Mononuclear cell (primary cell): ENCODE results near the gene RCOR2. TPM values are rescaled to one million over a fixed set of nuclear protein-coding genes. Genes with fewer than 3 reads are reported as not detected.

Source experiments
- H3K27me3 ChIP-seq: 2 replicates; pipeline ENCODE4 v1.6.0; 2011; ENCODE audit warnings: low read length, control low read depth; ENCODE audit not compliant: insufficient read depth
- H3K4me1 ChIP-seq: 2 replicates; pipeline ENCODE4 v1.5.1; 2011; ENCODE audit warnings: mild to moderate bottlenecking, low read length, control low read depth; ENCODE audit not compliant: insufficient read depth
- H3K4me3 ChIP-seq: 2 replicates; pipeline ENCODE4 v1.5.1; 2011; ENCODE audit warnings: mild to moderate bottlenecking, low read length, moderate library complexity
- H3K9me3 ChIP-seq: 2 replicates; pipeline ENCODE4 v1.5.1; 2011; ENCODE audit warnings: low read depth, mild to moderate bottlenecking, control low read depth, low read length
- total RNA-seq: library from RNA; depleted of rRNA; stranded (reverse); fragments of >200 nt; gene quantifications from one replicate; pipeline ENCODE4 v1.2.3, GENCODE V29; 2012

Gene RCOR2
- total RNA-seq, 1 donor: not detected

GRCh38 chr11:63938479-63939396 is 21.8 kb upstream of the RCOR2 start, which contains the start of gene NAA40:
TSS of gene NAA40 (plus strand) at chr11:63939002. CDS start at chr11:63939097, 95 bp downstream.
- peaks cover 35% of the 10 kb centered on the region for H3K4me1 ChIP-seq

GRCh38 chr11:63937713-63938478 is 20.9 kb upstream of the RCOR2 start:
- peak overlapping the region; percentile 47 for H3K4me3 ChIP-seq
- peaks cover 35% of the 10 kb centered on the region for H3K4me1 ChIP-seq
- no peaks in the 10 kb centered on the region for H3K27me3 ChIP-seq
- H3K9me3 ChIP-seq: no peaks in the 10 kb centered on the region

More at GRCh38 chr11:63938479-63939396, 21.8 kb upstream of the RCOR2 start, which contains the start of gene NAA40:
- Histone ChIP-seq H3K27me3 (no peaks in the 10 kb centered on the region), H3K9me3 (no peaks in the 10 kb centered on the region), H3K4me3 (peak within 1 kb of the TSS; percentile 47)

GRCh38 chr11:63933459-63933858 is 16.5 kb upstream of the RCOR2 start:
- H3K9me3 ChIP-seq: no peaks in the 10 kb centered on the region
- peaks cover 7% of the 10 kb centered on the region for H3K4me1 ChIP-seq
- H3K27me3 ChIP-seq: no peaks in the 10 kb centered on the region
- no peak overlapping the region for H3K4me3 ChIP-seq

GRCh38 chr11:63931876-63932275 is 14.9 kb upstream of the RCOR2 start:
- Histone ChIP-seq H3K4me1 (no peaks in the 10 kb centered on the region), H3K4me3 (no peak overlapping the region), H3K9me3 (no peaks in the 10 kb centered on the region), H3K27me3 (no peaks in the 10 kb centered on the region)

GRCh38 chr11:63931045-63931444 is 14.1 kb upstream of the RCOR2 start:
- Histone ChIP-seq H3K27me3 (no peaks in the 10 kb centered on the region), H3K9me3 (no peaks in the 10 kb centered on the region), H3K4me1 (no peaks in the 10 kb centered on the region), H3K4me3 (no peak overlapping the region)

GRCh38 chr11:63929616-63930015 is 12.7 kb upstream of the RCOR2 start:
- no peaks in the 10 kb centered on the region for H3K4me1 ChIP-seq
- no peaks in the 10 kb centered on the region for H3K9me3 ChIP-seq
- H3K4me3 ChIP-seq: no peak overlapping the region
- H3K27me3 ChIP-seq: no peaks in the 10 kb centered on the region

GRCh38 chr11:63923319-63923718 is 6.4 kb upstream of the RCOR2 start:
- H3K4me1 ChIP-seq: peaks cover 5% of the 10 kb centered on the region
- H3K4me3 ChIP-seq: no peak overlapping the region
- no peaks in the 10 kb centered on the region for H3K9me3 ChIP-seq
- no peaks in the 10 kb centered on the region for H3K27me3 ChIP-seq

GRCh38 chr11:63922673-63923192 is 5.8 kb upstream of the RCOR2 start:
- no peaks in the 10 kb centered on the region for H3K9me3 ChIP-seq
- H3K27me3 ChIP-seq: peaks cover under 1% of the 10 kb centered on the region
- no peak overlapping the region for H3K4me3 ChIP-seq
- H3K4me1 ChIP-seq: peaks cover 6% of the 10 kb centered on the region

- no peaks in the 10 kb centered on the region for H3K9me3 ChIP-seq
- no peak overlapping the region for H3K4me3 ChIP-seq
- peaks cover 19% of the 10 kb centered on the region for H3K4me1 ChIP-seq
- peaks cover 8% of the 10 kb centered on the region for H3K27me3 ChIP-seq
These were observed 4.0 kb upstream of the RCOR2 start for GRCh38 chr11:63920939-63921417.

- H3K27me3 ChIP-seq: peaks cover 11% of the 10 kb centered on the region
- H3K4me3 ChIP-seq: no peak overlapping the region
- H3K9me3 ChIP-seq: no peaks in the 10 kb centered on the region
- H3K4me1 ChIP-seq: peaks cover 23% of the 10 kb centered on the region
These were observed 3.4 kb upstream of the RCOR2 start for GRCh38 chr11:63920126-63920938.

GRCh38 chr11:63919267-63920125 is 2.5 kb upstream of the RCOR2 start:
- peaks cover 11% of the 10 kb centered on the region for H3K27me3 ChIP-seq
- H3K4me1 ChIP-seq: peaks cover 23% of the 10 kb centered on the region
- H3K4me3 ChIP-seq: no peak overlapping the region
- no peaks in the 10 kb centered on the region for H3K9me3 ChIP-seq

GRCh38 chr11:63918507-63919191 is 1.7 kb upstream of the RCOR2 start:
- H3K27me3 ChIP-seq: peaks cover 11% of the 10 kb centered on the region
- peaks cover 23% of the 10 kb centered on the region for H3K4me1 ChIP-seq
- H3K9me3 ChIP-seq: no peaks in the 10 kb centered on the region
- no peak overlapping the region for H3K4me3 ChIP-seq
